ENCODE data around the gene METAP2.
"Not testable (repeated sequence)": the region's sequence is repeated elsewhere in the genome, so short reads cannot be mapped to it uniquely, and the experiment has no call there.

Gene METAP2

DNA sequence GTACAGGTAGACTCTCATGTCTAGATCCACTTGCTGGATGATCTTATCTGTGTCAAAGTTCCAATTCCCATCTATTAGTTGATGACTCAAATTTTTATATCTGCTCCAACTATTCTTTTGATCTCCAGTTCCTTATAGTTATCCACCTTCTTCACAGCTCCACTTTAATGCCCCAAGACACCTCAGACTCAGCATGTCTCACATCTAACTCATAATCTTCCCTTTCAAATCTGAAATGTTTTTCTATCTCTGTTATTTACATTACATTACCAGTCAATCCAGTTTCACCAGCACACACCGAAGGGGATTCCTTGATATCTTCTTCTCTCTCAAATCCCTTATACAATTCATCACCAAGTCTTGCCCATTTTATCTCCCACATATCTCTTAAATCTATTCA lies 3.7 kb upstream of the METAP2 start:
- ATAC-seq (replicated peaks; ENCODE audit: extremely low read depth, poor library complexity, severe bottlenecking) (no peak), DNase-seq (ENCODE audit: low spot score in 2 of 2) (no peak)
- Mint-ChIP-seq H3K36me3 (ENCODE audit: insufficient read depth) (peaks cover 13% of the 10 kb centered on the region), H3K27me3 (no peaks in the 10 kb centered on the region), H3K4me1 (peaks cover 21% of the 10 kb centered on the region), H3K4me3 (no peak overlapping the region), H3K27ac (ENCODE audit: low read depth) (no peak overlapping the region), H3K9me3 (no peaks in the 10 kb centered on the region)

DNA sequence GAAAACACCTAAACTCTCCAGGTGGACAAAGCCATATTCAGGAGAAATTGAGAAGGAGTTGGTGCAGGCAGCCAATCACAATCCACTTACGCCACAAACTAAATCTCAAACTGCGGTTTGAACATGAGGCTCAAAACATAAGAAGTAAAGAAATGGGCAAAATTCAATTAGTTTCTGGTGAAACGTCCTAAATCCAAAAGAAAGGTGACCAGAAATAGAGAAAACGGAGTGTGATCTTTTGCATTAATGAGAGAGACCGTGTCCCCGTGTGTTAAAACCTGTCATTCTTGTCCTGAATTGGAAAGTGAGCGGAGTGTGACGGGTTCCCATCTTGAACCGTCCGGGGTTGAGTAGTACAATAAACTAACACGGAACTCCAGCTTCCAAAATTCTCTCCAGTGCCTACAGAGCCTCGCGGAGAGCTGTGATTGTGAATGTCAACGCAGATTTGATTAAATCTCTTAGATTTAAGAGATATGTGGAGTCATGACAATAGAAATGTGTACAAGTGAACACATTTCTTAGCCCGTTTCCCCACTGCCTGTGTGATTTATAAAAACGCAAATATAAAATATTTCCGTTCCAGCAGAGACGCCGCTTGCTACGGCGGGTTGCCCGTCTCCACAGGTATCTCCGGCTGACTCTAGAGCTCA lies 595 bp upstream of the METAP2 start:
- DNase-seq (ENCODE audit: low spot score in 2 of 2) (peak in 1 of 2 donors; percentile 20), ATAC-seq (replicated peaks; ENCODE audit: extremely low read depth, poor library complexity, severe bottlenecking) (peak; percentile 60)
- H3K4me3 Mint-ChIP-seq, result peak overlapping the region; percentile 95
- peak overlapping the region; percentile 99 for H3K27ac Mint-ChIP-seq (ENCODE audit: low read depth)
- no peaks in the 10 kb centered on the region for H3K27me3 Mint-ChIP-seq
- peaks cover 43% of the 10 kb centered on the region for H3K4me1 Mint-ChIP-seq
- H3K9me3 Mint-ChIP-seq, result no peaks in the 10 kb centered on the region
- peaks cover 24% of the 10 kb centered on the region for H3K36me3 Mint-ChIP-seq (ENCODE audit: insufficient read depth)

DNA sequence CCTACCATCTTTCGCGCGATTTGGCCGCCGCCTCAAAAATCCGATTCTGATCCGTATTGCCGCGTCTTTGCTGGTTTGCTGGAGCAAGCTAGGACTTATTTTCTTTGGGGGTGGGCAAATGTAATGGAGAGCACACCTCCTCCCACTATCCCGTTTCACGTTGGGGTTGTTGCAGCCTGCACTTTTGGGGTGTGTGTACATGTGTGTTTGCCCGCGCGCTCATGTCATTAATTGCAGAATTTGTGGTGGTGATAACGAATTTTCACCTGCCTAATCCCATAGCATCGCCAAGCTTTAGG lies 657 bp downstream of the METAP2 start:
- peak overlapping the region; percentile 95 for H3K4me3 Mint-ChIP-seq
- peaks cover 32% of the 10 kb centered on the region for H3K36me3 Mint-ChIP-seq (ENCODE audit: insufficient read depth)
- DNase-seq (ENCODE audit: low spot score in 2 of 2) (no peak), ATAC-seq (replicated peaks; ENCODE audit: extremely low read depth, poor library complexity, severe bottlenecking) (no peak)
- H3K9me3 Mint-ChIP-seq, result no peaks in the 10 kb centered on the region
- H3K4me1 Mint-ChIP-seq, result peaks cover 54% of the 10 kb centered on the region
- H3K27me3 Mint-ChIP-seq, result no peaks in the 10 kb centered on the region
- peak overlapping the region; percentile 99 for H3K27ac Mint-ChIP-seq (ENCODE audit: low read depth)

DNA sequence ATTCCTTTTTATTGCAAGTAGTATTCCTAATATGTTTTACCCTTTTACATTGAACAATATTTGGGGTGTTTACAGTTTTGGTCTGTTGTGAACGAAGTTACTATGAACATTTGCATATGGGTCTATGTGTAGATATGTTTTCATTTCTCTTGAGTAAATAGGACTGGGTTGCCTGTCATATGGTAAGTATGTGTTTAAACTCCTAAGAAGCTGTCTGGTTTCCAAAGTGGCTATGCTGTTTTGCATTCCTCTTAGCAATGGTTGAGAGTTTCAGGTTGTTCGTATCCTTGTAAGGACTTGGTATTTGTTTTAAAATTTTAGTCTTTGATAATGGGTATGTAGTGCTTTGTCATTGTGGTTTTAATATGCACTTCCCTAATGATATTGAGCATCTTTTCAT lies 6.3 kb downstream of the METAP2 start:
- H3K4me3 Mint-ChIP-seq, result no peak overlapping the region

DNA sequence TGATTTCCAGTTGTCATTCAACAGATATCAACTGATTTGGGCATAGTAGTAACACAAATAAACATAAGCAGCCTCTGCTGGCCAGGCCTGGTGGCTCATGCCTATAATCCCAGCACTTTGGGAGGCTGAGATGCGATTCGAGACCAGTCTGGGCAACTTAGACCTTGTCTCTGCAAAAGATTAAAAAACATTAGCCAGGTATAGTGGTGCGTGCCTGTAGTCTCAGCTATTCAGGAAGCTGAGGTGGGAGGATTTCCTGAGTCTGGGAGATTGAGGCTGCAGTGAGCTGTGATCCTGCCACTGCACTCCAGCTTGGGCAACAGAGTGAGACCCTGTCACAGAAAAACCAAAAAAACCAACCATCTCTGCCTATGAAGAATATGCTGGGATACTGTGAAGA lies 7.1 kb downstream of the METAP2 start:
- no peaks in the 10 kb centered on the region for H3K27me3 Mint-ChIP-seq
- DNase-seq (ENCODE audit: low spot score in 2 of 2), result no peak
- peak; percentile 32 for ATAC-seq (replicated peaks; ENCODE audit: extremely low read depth, poor library complexity, severe bottlenecking)
- no peak overlapping the region for H3K4me3 Mint-ChIP-seq
- peaks cover 37% of the 10 kb centered on the region for H3K36me3 Mint-ChIP-seq (ENCODE audit: insufficient read depth)
- peaks cover 51% of the 10 kb centered on the region for H3K4me1 Mint-ChIP-seq
- no peaks in the 10 kb centered on the region for H3K9me3 Mint-ChIP-seq
- no peak overlapping the region for H3K27ac Mint-ChIP-seq (ENCODE audit: low read depth)

More for the DNA sequence above, 6.3 kb downstream of the METAP2 start:
- Mint-ChIP-seq H3K9me3 (no peaks in the 10 kb centered on the region), H3K27me3 (no peaks in the 10 kb centered on the region), H3K4me1 (peaks cover 60% of the 10 kb centered on the region), H3K36me3 (ENCODE audit: insufficient read depth) (peaks cover 36% of the 10 kb centered on the region), H3K27ac (ENCODE audit: low read depth) (no peak overlapping the region)
- DNase-seq (ENCODE audit: low spot score in 2 of 2) (no peak), ATAC-seq (replicated peaks; ENCODE audit: extremely low read depth, poor library complexity, severe bottlenecking) (no peak)

DNA sequence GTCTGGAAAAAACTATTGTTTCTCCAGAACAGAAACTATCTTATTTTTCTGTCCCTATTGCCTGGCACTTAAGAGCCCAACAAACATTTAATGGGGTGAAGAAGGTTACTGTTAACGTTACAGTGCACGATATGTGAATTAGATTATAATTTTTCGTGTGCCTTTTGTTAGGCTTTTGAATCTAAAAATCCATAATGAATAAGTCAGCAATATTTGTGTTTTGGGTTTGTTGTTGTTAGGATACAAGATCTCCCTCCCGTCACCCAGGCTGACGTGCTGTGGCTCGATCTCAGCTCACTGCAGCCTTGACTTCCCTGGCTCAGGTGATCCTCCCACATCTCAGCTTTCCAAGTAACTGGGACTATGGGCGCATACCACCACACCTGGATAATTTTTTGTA lies 7.9 kb downstream of the METAP2 start:
- Mint-ChIP-seq H3K9me3 (no peaks in the 10 kb centered on the region), H3K27me3 (no peaks in the 10 kb centered on the region), H3K4me1 (peaks cover 44% of the 10 kb centered on the region), H3K36me3 (ENCODE audit: insufficient read depth) (peaks cover 43% of the 10 kb centered on the region), H3K27ac (ENCODE audit: low read depth) (no peak overlapping the region), H3K4me3 (no peak overlapping the region)
- ATAC-seq (replicated peaks; ENCODE audit: extremely low read depth, poor library complexity, severe bottlenecking) (no peak), DNase-seq (ENCODE audit: low spot score in 2 of 2) (no peak)

DNA sequence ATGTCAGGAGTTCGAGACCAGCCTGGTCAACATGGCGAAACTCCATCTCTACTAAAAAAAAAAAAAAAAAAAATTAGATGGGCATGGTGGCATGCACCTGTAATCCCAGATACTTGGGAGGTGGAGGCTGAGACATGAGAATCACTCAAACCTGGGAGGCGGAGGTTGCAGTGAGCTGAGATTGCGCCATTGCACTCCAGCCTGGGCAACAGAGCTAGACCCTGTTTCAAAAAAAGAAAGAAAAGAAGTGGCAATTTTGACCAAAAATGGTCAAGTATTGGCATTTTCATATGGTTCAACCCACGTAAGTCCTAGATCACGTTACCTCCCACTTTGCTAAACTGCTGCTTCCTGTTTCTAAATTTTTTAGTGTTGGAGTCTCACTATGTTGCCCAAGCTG lies 8.6 kb downstream of the METAP2 start:
- DNase-seq (ENCODE audit: low spot score in 2 of 2); ATAC-seq (replicated peaks; ENCODE audit: extremely low read depth, poor library complexity, severe bottlenecking); H3K27ac Mint-ChIP-seq (ENCODE audit: low read depth); H3K27me3 Mint-ChIP-seq; H3K9me3 Mint-ChIP-seq; H3K4me3 Mint-ChIP-seq: not testable (repeated sequence)
- peaks cover 44% of the 10 kb centered on the region for H3K36me3 Mint-ChIP-seq (ENCODE audit: insufficient read depth)
- peaks cover 44% of the 10 kb centered on the region for H3K4me1 Mint-ChIP-seq

DNA sequence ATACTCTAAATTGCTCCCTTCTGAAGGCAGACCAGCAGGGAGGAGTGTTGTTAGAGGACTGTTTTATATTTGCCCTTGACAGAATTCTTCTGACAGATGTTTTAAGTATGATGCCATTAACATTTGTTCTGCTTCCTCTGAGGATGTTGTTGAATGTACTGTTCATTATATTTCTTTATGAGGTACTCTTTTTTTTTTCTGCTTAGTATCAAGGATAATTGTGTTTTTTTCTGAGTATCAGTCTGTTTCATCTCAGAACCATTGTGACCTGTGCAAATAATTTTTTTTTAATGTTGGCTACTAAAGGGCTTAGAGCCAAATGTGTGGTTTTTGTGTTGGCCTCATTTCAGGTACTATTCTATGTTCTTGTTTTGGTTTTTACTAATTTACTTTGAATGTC lies 10.6 kb downstream of the METAP2 start:
- DNase-seq (ENCODE audit: low spot score in 2 of 2), result no peak
- H3K4me1 Mint-ChIP-seq, result peaks cover 26% of the 10 kb centered on the region
- no peak overlapping the region for H3K4me3 Mint-ChIP-seq
- H3K36me3 Mint-ChIP-seq (ENCODE audit: insufficient read depth), result peaks cover 44% of the 10 kb centered on the region
- H3K27ac Mint-ChIP-seq (ENCODE audit: low read depth), result no peak overlapping the region
- no peak for ATAC-seq (replicated peaks; ENCODE audit: extremely low read depth, poor library complexity, severe bottlenecking)
- no peaks in the 10 kb centered on the region for H3K9me3 Mint-ChIP-seq
- H3K27me3 Mint-ChIP-seq, result no peaks in the 10 kb centered on the region

DNA sequence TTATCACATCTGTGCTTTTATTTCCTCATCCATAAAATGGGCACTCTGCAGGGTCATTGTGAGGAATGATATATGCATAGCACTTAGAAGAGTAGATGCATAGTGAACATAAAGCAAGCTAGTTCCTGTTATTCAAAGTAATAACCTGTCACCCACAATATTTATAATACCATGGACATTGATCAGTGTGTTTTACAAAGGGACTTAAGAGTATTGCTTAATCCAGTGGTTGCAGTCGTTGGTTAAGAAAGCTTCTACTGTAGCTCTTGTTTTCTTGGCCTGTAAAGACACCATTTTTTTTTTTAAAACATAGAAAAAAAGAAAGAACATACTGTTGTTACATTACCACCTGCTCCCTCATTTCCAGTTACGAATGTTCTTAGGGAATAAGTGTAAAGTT lies 13.1 kb downstream of the METAP2 start:
- Mint-ChIP-seq H3K4me1 (peaks cover 15% of the 10 kb centered on the region), H3K9me3 (no peaks in the 10 kb centered on the region), H3K4me3 (no peak overlapping the region), H3K27ac (ENCODE audit: low read depth) (no peak overlapping the region), H3K27me3 (no peaks in the 10 kb centered on the region), H3K36me3 (ENCODE audit: insufficient read depth) (peaks cover 57% of the 10 kb centered on the region)
- ATAC-seq (replicated peaks; ENCODE audit: extremely low read depth, poor library complexity, severe bottlenecking), result no peak
- DNase-seq (ENCODE audit: low spot score in 2 of 2), result no peak

DNA sequence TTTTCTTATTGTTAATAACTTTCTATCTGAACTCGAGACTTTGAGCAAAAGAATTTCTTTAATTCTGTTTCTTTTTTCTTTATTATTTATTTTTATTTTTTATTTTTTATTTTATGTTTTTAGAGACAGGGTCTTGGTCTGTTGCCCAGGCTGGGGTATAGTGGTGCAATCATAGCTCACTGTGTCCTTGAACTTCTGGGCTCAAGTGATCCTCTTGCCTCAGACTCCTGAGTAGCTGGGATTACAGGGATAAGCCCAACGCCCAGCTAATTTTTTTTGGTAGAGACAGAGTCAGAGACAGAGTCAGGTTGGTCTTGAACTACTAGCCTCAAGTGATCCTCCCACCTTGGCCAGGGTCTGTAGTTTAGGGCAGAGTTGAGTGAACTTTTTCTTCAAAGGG lies 18.5 kb downstream of the METAP2 start:
- DNase-seq (ENCODE audit: low spot score in 2 of 2), result no peak
- peaks cover 63% of the 10 kb centered on the region for H3K36me3 Mint-ChIP-seq (ENCODE audit: insufficient read depth)
- no peaks in the 10 kb centered on the region for H3K27me3 Mint-ChIP-seq
- H3K4me3 Mint-ChIP-seq, result no peak overlapping the region
- no peaks in the 10 kb centered on the region for H3K9me3 Mint-ChIP-seq
- peaks cover 9% of the 10 kb centered on the region for H3K4me1 Mint-ChIP-seq
- H3K27ac Mint-ChIP-seq (ENCODE audit: low read depth), result no peak overlapping the region
- no peak for ATAC-seq (replicated peaks; ENCODE audit: extremely low read depth, poor library complexity, severe bottlenecking)

DNA sequence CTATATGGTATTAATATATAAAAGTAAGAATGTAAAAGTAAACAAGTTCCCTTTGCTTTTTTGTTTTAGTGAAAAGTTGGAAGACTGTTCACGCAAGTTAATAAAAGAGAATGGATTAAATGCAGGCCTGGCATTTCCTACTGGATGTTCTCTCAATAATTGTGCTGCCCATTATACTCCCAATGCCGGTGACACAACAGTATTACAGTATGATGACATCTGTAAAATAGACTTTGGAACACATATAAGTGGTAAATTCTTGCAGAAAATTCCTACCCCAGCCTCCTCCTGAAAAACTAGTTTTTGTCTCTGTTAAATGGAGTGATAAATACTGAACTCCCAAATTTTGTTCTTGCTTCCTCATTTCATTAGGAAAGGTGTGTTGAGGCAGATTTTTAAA lies 20.9 kb downstream of the METAP2 start:
- Mint-ChIP-seq H3K9me3 (no peaks in the 10 kb centered on the region), H3K27me3 (no peaks in the 10 kb centered on the region), H3K27ac (ENCODE audit: low read depth) (no peak overlapping the region), H3K36me3 (ENCODE audit: insufficient read depth) (peaks cover 63% of the 10 kb centered on the region), H3K4me3 (no peak overlapping the region), H3K4me1 (peaks cover 15% of the 10 kb centered on the region)
- no peak for ATAC-seq (replicated peaks; ENCODE audit: extremely low read depth, poor library complexity, severe bottlenecking)
- no peak for DNase-seq (ENCODE audit: low spot score in 2 of 2)

DNA sequence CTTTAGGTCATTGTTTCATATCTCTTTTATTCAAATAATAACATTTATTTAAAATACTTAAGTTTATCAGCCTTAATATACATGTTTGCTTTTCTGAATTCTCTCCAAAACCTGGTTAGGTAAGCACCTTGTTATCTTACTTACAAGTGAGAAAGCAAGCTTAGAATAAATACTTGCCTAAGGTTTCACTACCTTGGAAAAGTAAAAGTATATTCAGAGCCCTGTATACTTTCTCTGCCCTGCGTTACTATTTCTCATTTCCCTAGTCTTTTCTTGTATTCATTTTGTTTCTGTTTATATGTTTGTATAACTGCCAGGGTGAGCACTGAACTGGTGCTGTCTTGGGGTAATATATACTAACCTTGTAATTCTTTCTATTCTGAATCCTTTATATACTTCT lies 21.5 kb downstream of the METAP2 start:
- Mint-ChIP-seq H3K36me3 (ENCODE audit: insufficient read depth) (peaks cover 60% of the 10 kb centered on the region), H3K4me3 (no peak overlapping the region), H3K4me1 (peaks cover 19% of the 10 kb centered on the region), H3K27me3 (no peaks in the 10 kb centered on the region), H3K27ac (ENCODE audit: low read depth) (peak overlapping the region; percentile 30), H3K9me3 (no peaks in the 10 kb centered on the region)
- no peak for ATAC-seq (replicated peaks; ENCODE audit: extremely low read depth, poor library complexity, severe bottlenecking)
- no peak for DNase-seq (ENCODE audit: low spot score in 2 of 2)

DNA sequence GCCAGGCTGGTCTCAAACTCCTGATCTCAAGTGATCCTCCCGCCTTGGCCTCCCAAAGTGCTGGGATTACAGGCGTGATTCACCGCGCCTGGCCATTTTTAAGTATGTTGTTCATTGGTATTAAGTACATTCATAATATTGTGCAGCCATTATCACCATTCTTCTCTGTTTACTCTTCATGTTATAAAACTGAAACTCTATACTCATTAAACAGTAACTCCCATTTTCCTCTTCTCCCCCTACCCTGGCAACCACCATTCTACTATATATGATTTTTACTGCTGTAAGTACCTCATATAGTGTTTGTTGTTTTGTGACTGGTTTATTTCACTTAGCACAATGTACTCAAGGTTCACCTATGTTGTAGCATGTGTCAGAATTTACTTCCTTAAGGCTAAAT lies 23.1 kb downstream of the METAP2 start:
- Mint-ChIP-seq H3K27ac (ENCODE audit: low read depth) (no peak overlapping the region), H3K36me3 (ENCODE audit: insufficient read depth) (peaks cover 57% of the 10 kb centered on the region)
- DNase-seq (ENCODE audit: low spot score in 2 of 2), result no peak

DNA sequence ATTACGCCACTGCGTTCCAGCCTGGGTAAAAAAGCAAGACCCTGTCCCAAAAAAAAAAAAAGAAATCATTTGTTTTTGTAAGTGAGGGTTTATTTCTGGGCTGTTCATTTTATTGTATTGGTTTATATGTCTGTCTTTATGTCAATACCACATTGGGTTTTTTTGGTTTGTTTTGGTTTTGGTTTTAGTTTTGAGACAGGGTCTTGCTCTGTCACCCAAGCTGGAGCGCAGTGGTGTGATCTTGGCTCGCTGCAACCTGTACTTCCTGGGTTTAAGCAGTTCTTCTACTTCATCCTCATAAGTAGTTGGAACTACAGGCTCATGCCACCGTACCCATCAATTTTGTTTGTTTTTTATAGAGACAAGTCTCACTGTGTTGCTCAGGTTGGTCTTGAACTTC lies 25.0 kb downstream of the METAP2 start:
- Mint-ChIP-seq H3K27me3 (no peaks in the 10 kb centered on the region), H3K4me1 (peaks cover 17% of the 10 kb centered on the region), H3K9me3 (no peaks in the 10 kb centered on the region), H3K27ac (ENCODE audit: low read depth) (no peak overlapping the region), H3K36me3 (ENCODE audit: insufficient read depth) (peaks cover 57% of the 10 kb centered on the region), H3K4me3 (no peak overlapping the region)
- ATAC-seq (replicated peaks; ENCODE audit: extremely low read depth, poor library complexity, severe bottlenecking), result no peak
- DNase-seq (ENCODE audit: low spot score in 2 of 2), result no peak

More for the DNA sequence above, 23.1 kb downstream of the METAP2 start:
- Mint-ChIP-seq H3K4me3 (no peak overlapping the region), H3K4me1 (peaks cover 11% of the 10 kb centered on the region), H3K9me3 (no peaks in the 10 kb centered on the region), H3K27me3 (no peaks in the 10 kb centered on the region)
- no peak for ATAC-seq (replicated peaks; ENCODE audit: extremely low read depth, poor library complexity, severe bottlenecking)
